Liver (tissue), 9 donors: Measurements from ENCODE around the gene SIPA1L2. TPM values are rescaled to one million over a fixed set of nuclear protein-coding genes. Genes with fewer than 3 reads are reported as not detected.

Experiments used
- DNase-seq: peaks from one replicate; pipeline ENCODE4 v3.0.0-alpha.2; 2017; ENCODE audit warnings: low spot score
- H3K27ac ChIP-seq, 2 donors: one replicate each; pipeline ENCODE4 v1.7.0; 2013; ENCODE audit warnings: inconsistent platforms in 2 of 2, low read length in 2 of 2, control low read depth in 1 of 2, low read depth in 1 of 2, mild to moderate bottlenecking in 1 of 2
- H3K27me3 ChIP-seq, 4 donors: one replicate each; pipeline versions ENCODE4 v1.6.1 to v1.7.0; 2013; ENCODE audit warnings: low read length in 3 of 4, inconsistent platforms in 1 of 4, mild to moderate bottlenecking in 1 of 4, moderate library complexity in 1 of 4; ENCODE audit not compliant: control insufficient read depth in 4 of 4, insufficient read depth in 4 of 4
- H3K36me3 ChIP-seq, 4 donors: one replicate each; pipeline versions ENCODE4 v1.6.1 to v1.7.0; 2013; ENCODE audit warnings: low read length in 3 of 4, mild to moderate bottlenecking in 3 of 4, low read depth in 1 of 4, moderate library complexity in 1 of 4; ENCODE audit not compliant: control insufficient read depth in 4 of 4, insufficient read depth in 3 of 4
- H3K4me1 ChIP-seq, 4 donors: one replicate each; pipeline versions ENCODE4 v1.6.1 to v1.7.0; 2013; ENCODE audit warnings: low read length in 3 of 4, mild to moderate bottlenecking in 3 of 4, moderate library complexity in 1 of 4; ENCODE audit not compliant: control insufficient read depth in 4 of 4, insufficient read depth in 4 of 4
- H3K4me3 ChIP-seq, 3 donors: one replicate each; pipeline versions ENCODE4 v1.6.1 to v1.7.0; 2013; ENCODE audit warnings: low read length in 3 of 3, control low read depth in 1 of 3, low read depth in 1 of 3, mild to moderate bottlenecking in 1 of 3
- H3K9ac ChIP-seq, 2 donors: one replicate each; pipeline ENCODE4 v1.7.0; 2013; ENCODE audit warnings: low read length in 2 of 2, mild to moderate bottlenecking in 2 of 2, moderate library complexity in 2 of 2, control low read depth in 1 of 2, low read depth in 1 of 2
- H3K9me3 ChIP-seq, 4 donors: one replicate each; pipeline versions ENCODE4 v1.6.1 to v1.7.0; 2013; ENCODE audit warnings: low read length in 3 of 4; ENCODE audit not compliant: control insufficient read depth in 4 of 4
- FOXA1 ChIP-seq: IDR thresholded peaks from 2 replicates; pipeline ENCODE4 v1.6.1; 2016; ENCODE audit warnings: antibody characterized with exemption
- FOXA2 ChIP-seq: IDR thresholded peaks from 2 replicates; pipeline ENCODE4 v1.6.1; 2016; ENCODE audit warnings: antibody characterized with exemption
- GABPA ChIP-seq, 2 donors: IDR thresholded peaks in 1 of 2; conservative IDR thresholded peaks in 1 of 2; 2 replicates each; pipeline ENCODE4 v1.6.1; 2016; ENCODE audit warnings: antibody characterized with exemption in 2 of 2, mild to moderate bottlenecking in 1 of 2, moderate library complexity in 1 of 2
- HNF4A ChIP-seq, 2 donors: conservative IDR thresholded peaks; 2 replicates each; pipeline ENCODE4 v1.6.1; 2016; ENCODE audit warnings: antibody characterized with exemption in 2 of 2, mild to moderate bottlenecking in 2 of 2
- HNF4G ChIP-seq: IDR thresholded peaks from 2 replicates; pipeline ENCODE4 v1.6.1; 2016; ENCODE audit warnings: antibody characterized with exemption
- JUND ChIP-seq, 2 donors: IDR thresholded peaks; 2 replicates each; pipeline ENCODE4 v1.6.1; 2016; ENCODE audit warnings: antibody characterized with exemption in 2 of 2
- NR2F2 ChIP-seq: IDR thresholded peaks from 2 replicates; pipeline ENCODE4 v1.6.1; 2016; ENCODE audit warnings: antibody characterized with exemption
- RAD21 ChIP-seq, 2 donors: IDR thresholded peaks; 2 replicates each; pipeline ENCODE4 v1.6.1; 2016; ENCODE audit warnings: antibody characterized with exemption in 2 of 2, mild to moderate bottlenecking in 2 of 2
- SP1 ChIP-seq: IDR thresholded peaks from 2 replicates; pipeline ENCODE4 v1.6.1; 2018; ENCODE audit warnings: antibody characterized with exemption, mild to moderate bottlenecking
- TAF1 ChIP-seq: conservative IDR thresholded peaks from 2 replicates; pipeline ENCODE4 v1.6.1; 2016; ENCODE audit warnings: antibody characterized with exemption, mild to moderate bottlenecking
- YY1 ChIP-seq: IDR thresholded peaks from 2 replicates; pipeline ENCODE4 v1.6.1; 2016; ENCODE audit warnings: antibody characterized with exemption, mild to moderate bottlenecking
- WGBS: extraction: QIAGEN DNeasy Blood & Tissue Kit; methylation state at CpG from one replicate; pipeline ENCODE4 v1.1.7; 2013; 5-methylcytosine and 5-hydroxymethylcytosine counted together
- polyA plus RNA-seq, 2 donors: library from polyadenylated mRNA; stranded (reverse) in 1 of 2; unstranded in 1 of 2; fragments of 200-250 nt in 1 of 2; fragments of >200 nt in 1 of 2; fragmentation: Nextera tagmentation in 1 of 2; extraction: Ambion mirVana in 1 of 2; gene quantifications; one replicate each; pipeline versions ENCODE4 v1.2.1 to v1.2.3, GENCODE V29; 2013 to 2015
- total RNA-seq, 2 donors: library from RNA; depleted of rRNA; stranded (reverse); fragments of >200 nt; gene quantifications; one replicate each; pipeline ENCODE4 v1.2.3, GENCODE V29; 2014
- TF ChIP-seq, protein P1 (sequence below): IDR thresholded peaks from 2 replicates; pipeline ENCODE4 v1.6.1; 2016; ENCODE audit warnings: antibody characterized with exemption
- TF ChIP-seq, protein P2 (sequence below): IDR thresholded peaks from 2 replicates; pipeline ENCODE4 v1.6.1; 2016; ENCODE audit warnings: antibody characterized with exemption
- TF ChIP-seq, protein P3 (sequence below): IDR thresholded peaks from 2 replicates; pipeline ENCODE4 v1.6.1; 2016; ENCODE audit warnings: antibody characterized with exemption, mild to moderate bottlenecking
- TF ChIP-seq, protein P4 (sequence below): IDR thresholded peaks from 2 replicates; pipeline ENCODE4 v1.6.1; 2016; ENCODE audit warnings: antibody characterized with exemption
- donor health status: healthy.
- donor health status: healthy.
- donor health status: healthy.
- donor health status: healthy.
- donor health status: healthy.

Gene SIPA1L2
- total and polyA plus RNA-seq, 4 donors = 1.9 to 18.5 (median 4.0) TPM

DNA sequence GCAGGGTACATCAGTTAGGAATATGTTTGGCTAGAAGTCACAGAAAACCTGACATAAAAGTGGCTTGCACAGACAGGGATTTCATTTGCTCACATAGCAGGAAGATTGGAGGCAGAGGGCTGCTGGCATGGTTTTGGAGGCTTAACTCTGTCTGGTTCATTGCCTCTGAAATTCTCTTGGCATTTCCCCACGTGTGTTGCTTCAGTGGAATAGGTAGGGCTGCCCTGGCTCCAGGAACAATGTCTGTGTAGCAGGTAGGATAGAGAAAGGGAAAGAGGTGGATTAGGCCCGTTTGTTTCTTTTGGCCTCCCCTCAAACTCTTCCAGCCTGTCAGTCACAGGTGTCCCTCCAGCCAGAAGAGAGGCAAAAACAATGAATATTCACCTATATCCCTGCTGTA, 20.5 kb upstream of the SIPA1L2 start:
- Histone ChIP-seq H3K4me3 (no peak overlapping the region), H3K4me1 (no peaks in the 10 kb centered on the region), H3K9me3 (no peaks in the 10 kb centered on the region), H3K27ac (no peak overlapping the region), H3K27me3 (no peaks in the 10 kb centered on the region), H3K9ac (no peak overlapping the region), H3K36me3 (no peaks in the 10 kb centered on the region)
- no peak for DNase-seq
- TF ChIP-seq HNF4A (conservative IDR thresholded peaks at IDR 0.05) (no peak), TAF1 (no peak), HNF4G (no peak), FOXA2 (no peak), NR2F2 (no peak), SP1 (no peak), YY1 (no peak), JUND (IDR thresholded peaks at IDR 0.05) (no peak), GABPA (IDR thresholded peaks at IDR 0.05 in 1 of 2, conservative IDR thresholded peaks at IDR 0.05 in 1 of 2) (no peak), RAD21 (IDR thresholded peaks at IDR 0.05) (no peak)
- TF ChIP-seq, protein P1, sequence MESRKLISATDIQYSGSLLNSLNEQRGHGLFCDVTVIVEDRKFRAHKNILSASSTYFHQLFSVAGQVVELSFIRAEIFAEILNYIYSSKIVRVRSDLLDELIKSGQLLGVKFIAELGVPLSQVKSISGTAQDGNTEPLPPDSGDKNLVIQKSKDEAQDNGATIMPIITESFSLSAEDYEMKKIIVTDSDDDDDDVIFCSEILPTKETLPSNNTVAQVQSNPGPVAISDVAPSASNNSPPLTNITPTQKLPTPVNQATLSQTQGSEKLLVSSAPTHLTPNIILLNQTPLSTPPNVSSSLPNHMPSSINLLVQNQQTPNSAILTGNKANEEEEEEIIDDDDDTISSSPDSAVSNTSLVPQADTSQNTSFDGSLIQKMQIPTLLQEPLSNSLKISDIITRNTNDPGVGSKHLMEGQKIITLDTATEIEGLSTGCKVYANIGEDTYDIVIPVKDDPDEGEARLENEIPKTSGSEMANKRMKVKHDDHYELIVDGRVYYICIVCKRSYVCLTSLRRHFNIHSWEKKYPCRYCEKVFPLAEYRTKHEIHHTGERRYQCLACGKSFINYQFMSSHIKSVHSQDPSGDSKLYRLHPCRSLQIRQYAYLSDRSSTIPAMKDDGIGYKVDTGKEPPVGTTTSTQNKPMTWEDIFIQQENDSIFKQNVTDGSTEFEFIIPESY = no peak
- TF ChIP-seq, protein P2, sequence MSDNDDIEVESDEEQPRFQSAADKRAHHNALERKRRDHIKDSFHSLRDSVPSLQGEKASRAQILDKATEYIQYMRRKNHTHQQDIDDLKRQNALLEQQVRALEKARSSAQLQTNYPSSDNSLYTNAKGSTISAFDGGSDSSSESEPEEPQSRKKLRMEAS = no peak
- TF ChIP-seq, protein P3, sequence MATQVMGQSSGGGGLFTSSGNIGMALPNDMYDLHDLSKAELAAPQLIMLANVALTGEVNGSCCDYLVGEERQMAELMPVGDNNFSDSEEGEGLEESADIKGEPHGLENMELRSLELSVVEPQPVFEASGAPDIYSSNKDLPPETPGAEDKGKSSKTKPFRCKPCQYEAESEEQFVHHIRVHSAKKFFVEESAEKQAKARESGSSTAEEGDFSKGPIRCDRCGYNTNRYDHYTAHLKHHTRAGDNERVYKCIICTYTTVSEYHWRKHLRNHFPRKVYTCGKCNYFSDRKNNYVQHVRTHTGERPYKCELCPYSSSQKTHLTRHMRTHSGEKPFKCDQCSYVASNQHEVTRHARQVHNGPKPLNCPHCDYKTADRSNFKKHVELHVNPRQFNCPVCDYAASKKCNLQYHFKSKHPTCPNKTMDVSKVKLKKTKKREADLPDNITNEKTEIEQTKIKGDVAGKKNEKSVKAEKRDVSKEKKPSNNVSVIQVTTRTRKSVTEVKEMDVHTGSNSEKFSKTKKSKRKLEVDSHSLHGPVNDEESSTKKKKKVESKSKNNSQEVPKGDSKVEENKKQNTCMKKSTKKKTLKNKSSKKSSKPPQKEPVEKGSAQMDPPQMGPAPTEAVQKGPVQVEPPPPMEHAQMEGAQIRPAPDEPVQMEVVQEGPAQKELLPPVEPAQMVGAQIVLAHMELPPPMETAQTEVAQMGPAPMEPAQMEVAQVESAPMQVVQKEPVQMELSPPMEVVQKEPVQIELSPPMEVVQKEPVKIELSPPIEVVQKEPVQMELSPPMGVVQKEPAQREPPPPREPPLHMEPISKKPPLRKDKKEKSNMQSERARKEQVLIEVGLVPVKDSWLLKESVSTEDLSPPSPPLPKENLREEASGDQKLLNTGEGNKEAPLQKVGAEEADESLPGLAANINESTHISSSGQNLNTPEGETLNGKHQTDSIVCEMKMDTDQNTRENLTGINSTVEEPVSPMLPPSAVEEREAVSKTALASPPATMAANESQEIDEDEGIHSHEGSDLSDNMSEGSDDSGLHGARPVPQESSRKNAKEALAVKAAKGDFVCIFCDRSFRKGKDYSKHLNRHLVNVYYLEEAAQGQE = no peak
- WGBS = 67% methylated on average over 2 of the region's 2 CpGs

DNA sequence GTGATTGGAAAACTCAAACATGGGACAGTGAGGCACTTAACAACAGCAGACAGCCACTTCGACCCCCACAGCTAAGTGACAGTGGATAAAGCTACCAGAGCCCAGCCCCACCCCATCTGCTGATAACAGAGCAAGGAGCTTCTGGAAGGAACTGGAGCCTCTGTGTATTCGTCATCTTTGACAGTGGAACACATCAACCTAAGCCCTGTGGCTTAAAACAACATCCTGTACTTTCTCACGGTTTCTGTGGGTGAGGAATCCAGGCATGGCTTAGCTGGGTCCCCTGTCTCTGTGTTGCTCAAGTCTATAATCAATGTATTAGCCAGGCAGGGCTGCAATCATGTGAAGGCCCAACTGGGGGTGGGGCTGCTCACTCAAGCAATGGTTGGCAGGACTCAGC, 18.4 kb upstream of the SIPA1L2 start:
- Histone ChIP-seq H3K9me3 (no peaks in the 10 kb centered on the region), H3K9ac (no peak overlapping the region), H3K27ac (no peak overlapping the region), H3K4me1 (no peaks in the 10 kb centered on the region), H3K27me3 (no peaks in the 10 kb centered on the region), H3K36me3 (no peaks in the 10 kb centered on the region), H3K4me3 (no peak overlapping the region)
- 76% methylated on average over 3 of the region's 3 CpGs for WGBS
- TF ChIP-seq FOXA1 = no peak
- no peak for TF ChIP-seq GABPA (IDR thresholded peaks at IDR 0.05 in 1 of 2, conservative IDR thresholded peaks at IDR 0.05 in 1 of 2)
- TF ChIP-seq NR2F2 = no peak
- TF ChIP-seq, protein P4, sequence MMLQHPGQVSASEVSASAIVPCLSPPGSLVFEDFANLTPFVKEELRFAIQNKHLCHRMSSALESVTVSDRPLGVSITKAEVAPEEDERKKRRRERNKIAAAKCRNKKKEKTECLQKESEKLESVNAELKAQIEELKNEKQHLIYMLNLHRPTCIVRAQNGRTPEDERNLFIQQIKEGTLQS = no peak
- no peak for TF ChIP-seq TAF1
- TF ChIP-seq RAD21 (IDR thresholded peaks at IDR 0.05) = no peak
- TF ChIP-seq FOXA2 = no peak
- no peak for TF ChIP-seq JUND (IDR thresholded peaks at IDR 0.05)
- TF ChIP-seq SP1 = no peak
- TF ChIP-seq HNF4A (conservative IDR thresholded peaks at IDR 0.05) = no peak
- TF ChIP-seq HNF4G = no peak
- TF ChIP-seq, protein P1 = no peak
- DNase-seq = no peak
